HuH-7.5 (cell line): Measurements from ENCODE around the gene BSND.
"Not testable (repeated sequence)": the region's sequence is repeated elsewhere in the genome, so short reads cannot be mapped to it uniquely, and the experiment has no call there.

Experiments used
- DNase-seq: peaks from one replicate; pipeline ENCODE4 v3.0.0; 2011; ENCODE audit warnings: low spot score

BSND gene

DNA sequence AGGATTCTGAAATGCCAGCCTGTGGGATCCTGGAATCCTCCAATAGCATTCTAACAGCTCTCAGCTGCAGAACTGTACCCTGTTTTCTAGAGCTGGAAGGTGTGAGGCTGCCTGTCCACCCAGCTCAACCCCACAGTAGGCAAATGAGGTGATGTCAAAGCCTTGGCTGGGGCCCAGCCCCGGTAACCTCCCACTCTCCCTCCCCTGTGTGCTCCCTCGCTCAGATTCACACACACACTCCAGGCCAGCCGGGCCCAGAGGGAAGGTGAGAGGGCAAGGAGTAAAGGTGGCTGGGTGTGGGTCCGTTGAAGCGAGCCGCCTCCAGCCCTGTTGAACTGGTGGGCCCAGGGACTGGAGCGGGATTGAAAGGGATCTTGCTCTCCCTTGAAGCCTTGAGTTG, at the start of gene BSND:
Gene BSND (plus strand): TSS at position 257 of the 400 bp plus-strand sequence. CDS start 254 bp downstream, outside the sequence.
- no peak for DNase-seq

DNA sequence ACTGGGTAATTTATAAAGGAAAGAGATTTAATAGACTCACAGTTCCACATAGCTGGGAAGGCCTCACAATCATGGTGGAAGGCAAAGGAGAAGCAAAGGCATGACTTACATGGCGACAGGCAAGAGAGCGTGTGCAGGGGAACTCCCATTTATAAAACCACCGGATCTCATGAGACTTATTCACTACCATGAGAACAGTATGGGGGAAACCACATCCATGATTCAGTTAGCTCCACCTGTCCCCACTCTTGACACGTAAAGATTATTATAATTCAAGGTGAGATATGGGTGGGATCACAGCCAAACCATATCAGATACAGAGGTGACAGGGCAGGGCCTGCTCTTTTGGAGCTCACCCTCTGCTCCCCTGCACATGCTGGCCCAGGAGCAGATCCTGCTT, 49.7 kb upstream of the BSND start:
- DNase-seq: no peak

GRCh38 chr1:54950006-54950368, 48.7 kb upstream of the BSND start:
- DNase-seq: no peak

GRCh38 chr1:54950369-54951163, 48.2 kb upstream of the BSND start:
- DNase-seq: peak; percentile 34

DNA sequence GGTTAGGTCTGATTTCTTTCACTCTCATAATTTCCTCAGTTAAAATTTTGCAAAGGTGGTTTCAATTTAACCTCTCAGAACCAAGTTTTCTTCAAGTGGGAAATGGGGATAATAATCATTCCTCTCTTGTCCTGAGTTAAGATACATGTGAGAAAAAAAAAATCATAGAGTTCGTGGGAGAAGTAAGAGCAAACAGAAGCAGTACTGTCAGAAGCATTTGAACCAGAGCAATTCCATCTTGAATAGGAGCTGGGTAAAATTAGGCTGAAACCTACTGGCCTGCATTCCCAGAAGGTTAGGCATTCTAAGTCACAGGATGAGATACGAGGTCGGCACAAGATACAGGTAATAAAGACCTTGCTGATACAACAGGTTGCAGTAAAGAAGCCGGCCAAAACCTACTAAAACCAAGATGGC, 46.9 kb upstream of the BSND start:
- no peak for DNase-seq

- DNase-seq: no peak
These were observed 45.6 kb upstream of the BSND start for GRCh38 chr1:54952950-54953718.

- no peak for DNase-seq
These were observed 44.9 kb upstream of the BSND start for GRCh38 chr1:54953846-54954245.

DNA sequence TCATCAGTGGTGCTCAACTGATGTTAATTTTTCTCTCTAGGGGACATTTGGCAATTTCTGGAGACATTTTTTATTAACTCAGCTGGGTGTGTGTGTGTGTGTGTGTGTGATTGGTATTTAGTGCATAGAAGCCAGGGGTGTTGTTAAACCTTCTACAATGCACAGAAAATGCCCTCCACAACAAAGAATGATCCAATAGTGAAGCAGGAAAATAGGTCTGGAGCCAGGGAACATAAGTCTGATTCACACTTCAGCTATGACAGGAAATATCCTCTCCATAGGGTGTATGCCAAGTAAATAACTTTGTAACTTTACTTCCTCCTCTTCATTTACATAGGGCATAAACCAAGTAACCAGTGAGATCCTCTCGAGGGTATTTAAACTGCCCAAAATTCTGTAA, 43.4 kb upstream of the BSND start:
- DNase-seq: no peak

- no peak for DNase-seq
These were observed 42.0 kb upstream of the BSND start for GRCh38 chr1:54956726-54957125.

DNA sequence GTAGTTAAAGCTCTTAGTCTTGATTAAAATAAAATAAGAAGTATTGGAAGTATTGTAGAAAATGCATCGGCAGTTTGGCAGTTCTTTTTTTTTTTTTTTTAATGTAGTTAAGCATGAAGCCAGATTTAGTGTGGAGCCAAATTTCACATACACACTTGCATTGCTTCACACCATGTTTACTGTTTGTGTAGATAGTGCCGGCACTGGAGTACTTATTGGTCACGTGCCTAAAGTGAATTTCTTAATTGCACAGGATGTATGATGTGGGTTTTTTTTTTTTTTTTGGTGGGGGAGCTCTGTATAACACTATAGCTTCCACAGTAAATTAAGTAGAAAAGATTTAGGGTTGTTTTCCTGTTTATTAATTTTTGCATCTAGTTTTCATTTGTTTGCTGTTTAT, 39.5 kb upstream of the BSND start:
- DNase-seq: no peak

- DNase-seq: no peak
These were observed 35.9 kb upstream of the BSND start for GRCh38 chr1:54962612-54963395.

- not testable (repeated sequence) for DNase-seq
These were observed 34.9 kb upstream of the BSND start for GRCh38 chr1:54963829-54964228.

DNA sequence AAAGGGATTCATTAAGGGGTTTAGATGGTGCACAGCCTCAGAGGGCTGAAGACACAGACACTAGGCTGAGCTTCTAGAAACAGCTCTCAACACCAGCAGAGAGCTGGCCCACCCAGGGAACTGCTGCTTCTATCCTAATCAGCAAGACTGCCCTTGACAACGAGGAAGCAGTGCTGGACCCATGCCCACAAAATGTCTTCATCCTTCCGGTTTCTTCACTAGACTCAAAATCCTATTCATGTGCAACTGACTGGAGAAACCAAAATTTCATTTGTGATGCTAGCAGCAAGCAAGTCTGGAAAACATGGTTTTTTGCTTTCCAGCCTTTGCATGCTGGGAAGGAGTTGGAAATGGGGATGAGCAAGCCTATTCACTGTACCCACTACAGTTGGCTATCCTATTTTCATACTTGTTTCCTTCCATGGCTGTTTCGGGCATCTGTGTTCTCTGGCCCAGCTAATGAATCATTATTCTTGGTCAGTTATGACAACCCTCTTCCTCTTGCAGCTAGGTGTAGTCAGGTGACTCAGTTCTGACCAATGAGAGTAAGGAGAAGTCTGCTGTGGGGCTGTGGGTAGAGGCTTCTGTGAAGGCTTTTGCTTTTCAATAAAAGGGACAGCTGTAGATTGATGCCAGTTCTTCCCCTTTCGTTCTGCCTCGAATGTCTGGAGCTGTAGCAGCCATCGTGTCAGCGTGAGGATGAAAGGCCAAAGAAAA, 33.0 kb upstream of the BSND start:
- DNase-seq: no peak

DNA sequence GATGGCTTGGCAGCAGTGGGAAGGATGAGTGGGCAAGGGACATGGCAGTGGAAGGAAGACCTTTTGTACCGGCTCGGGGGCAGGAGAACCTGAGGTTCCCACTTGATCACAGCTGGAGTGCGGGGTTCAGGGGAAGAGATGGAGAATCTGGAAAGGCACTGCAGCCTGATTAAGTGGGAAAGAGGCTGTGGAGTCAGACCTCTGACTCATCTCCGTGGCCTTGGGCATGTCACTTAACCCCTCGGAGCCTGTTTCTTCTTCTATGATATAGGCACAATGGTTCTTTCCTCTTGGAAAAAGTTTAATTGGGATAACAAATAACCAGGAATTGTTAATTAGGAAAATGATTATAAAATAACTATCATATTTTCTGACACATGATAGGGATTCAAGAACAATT, 31.4 kb upstream of the BSND start:
- DNase-seq: no peak

DNA sequence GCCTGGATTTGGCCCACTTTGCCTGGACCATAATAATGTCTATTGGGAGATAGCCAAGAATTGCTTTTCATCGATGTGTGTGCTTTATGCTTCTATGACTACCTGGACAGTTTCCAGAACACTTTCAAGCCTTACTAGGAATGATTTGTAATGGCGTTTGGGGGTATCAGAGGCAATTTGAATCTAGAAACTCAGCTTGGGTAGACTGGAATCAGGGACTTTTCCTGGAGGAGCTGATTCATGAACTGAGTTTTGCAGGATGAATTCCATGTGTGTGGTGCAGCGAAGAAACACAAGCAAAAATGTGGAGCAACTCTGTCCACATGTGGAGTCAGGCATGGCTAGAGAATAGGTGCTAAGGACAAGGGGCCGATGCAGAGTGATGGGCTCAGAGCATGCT, 30.2 kb upstream of the BSND start:
- DNase-seq: no peak

- no peak for DNase-seq
These were observed 28.9 kb upstream of the BSND start for GRCh38 chr1:54969879-54970278.

DNA sequence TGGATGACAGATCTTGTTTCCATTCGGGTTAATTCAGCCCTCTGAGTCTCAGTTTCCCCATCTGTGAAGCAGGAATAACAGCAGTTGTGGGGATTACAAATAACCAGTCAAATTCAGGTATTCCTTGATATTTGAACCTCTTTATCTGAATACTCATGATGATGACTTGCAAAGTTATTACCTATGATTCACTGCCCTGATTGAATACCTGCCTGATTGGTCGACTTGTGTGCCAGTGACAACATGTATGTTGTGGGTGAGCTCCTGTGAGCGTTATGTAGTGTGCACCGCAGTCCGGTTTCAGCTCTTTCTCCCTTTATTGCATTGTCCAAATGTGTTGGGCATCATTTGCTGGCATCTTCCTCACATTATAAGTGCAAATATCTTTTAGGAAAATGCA, 27.8 kb upstream of the BSND start:
- no peak for DNase-seq

DNA sequence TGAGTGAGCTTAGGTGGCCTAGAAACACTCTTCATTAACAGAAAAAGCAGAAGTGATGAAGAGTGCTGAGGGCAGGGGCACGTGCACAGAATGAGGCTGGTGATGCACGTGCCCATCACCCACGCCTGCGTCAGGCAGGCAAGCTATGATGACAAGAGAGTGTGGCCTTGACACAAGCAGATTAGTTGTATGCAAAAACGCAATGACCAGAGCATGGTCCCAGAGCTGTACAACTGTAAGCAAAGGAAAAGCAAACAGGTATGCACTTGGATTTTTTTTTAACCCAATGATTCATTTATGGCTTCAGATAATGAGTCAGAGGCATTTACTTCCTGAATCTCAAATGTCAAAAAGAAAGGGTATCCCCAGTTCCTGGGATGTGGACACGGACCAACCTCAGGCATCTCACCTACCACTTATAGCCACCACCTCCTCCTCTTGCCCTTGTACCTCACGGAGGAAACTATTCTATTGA, 27.4 kb upstream of the BSND start:
- DNase-seq: no peak

GRCh38 chr1:54972436-54972835, 26.3 kb upstream of the BSND start:
- DNase-seq: no peak

DNA sequence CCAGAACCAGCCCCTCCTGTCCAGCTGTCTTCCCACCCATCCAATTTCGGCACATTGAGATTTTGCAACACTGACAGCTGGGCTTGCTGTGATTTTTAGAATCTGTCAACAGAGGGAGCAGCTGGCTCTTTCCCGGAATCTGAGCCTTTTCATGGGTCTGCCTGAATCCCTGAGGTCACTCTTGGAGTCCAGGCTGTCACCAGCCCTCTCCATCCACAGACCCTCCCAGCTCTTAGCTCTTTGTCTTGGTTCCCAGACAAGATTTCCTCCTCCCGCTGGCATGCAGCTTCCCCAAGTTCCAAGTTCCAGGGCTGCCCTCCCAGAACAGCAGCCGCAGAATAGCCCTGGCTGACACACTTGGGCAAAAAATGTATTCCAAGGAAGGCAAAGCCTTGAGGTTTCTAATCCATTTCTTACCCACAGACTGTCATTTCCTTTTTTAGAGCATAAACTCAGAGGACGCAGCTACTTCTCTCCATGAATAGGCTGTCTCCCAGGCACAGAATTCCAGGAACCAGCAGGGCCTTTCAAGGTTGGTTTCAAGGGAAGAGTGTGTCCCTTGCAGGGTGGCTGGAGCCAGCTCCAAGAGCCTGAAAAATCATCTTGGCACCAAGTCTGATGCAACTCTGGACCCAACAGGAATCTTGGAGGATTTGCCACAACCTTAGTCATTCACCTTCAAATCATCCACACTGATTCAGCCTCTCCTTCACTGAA, 25.4 kb upstream of the BSND start:
- DNase-seq: no peak
